NT2/D1 (cell line): Measurements from ENCODE around the gene ZNHIT1.
A peak's percentile ranks its signal among the peaks of the same experiment; 100 is the strongest.

Experiments
- DNase-seq: peaks from one replicate; pipeline ENCODE4 v3.0.0-alpha.2; 2011; ENCODE audit warnings: low read depth, low spot score
- H3K27me3 ChIP-seq: 2 replicates; pipeline ENCODE4 v1.6.0; 2011; ENCODE audit warnings: mild to moderate bottlenecking; ENCODE audit not compliant: insufficient read length, insufficient read depth
- H3K36me3 ChIP-seq: 2 replicates; pipeline ENCODE4 v1.6.1; 2011; ENCODE audit warnings: mild to moderate bottlenecking, low read length, mixed read lengths; ENCODE audit not compliant: insufficient read depth, insufficient read length
- H3K4me1 ChIP-seq: 2 replicates; pipeline ENCODE4 v1.5.1; 2011; ENCODE audit not compliant: insufficient read depth, insufficient read length
- H3K4me3 ChIP-seq: 2 replicates; pipeline ENCODE4 v1.5.1; 2011; ENCODE audit warnings: low read depth; ENCODE audit not compliant: insufficient read length
- H3K9ac ChIP-seq: 2 replicates; pipeline ENCODE4 v1.6.0; 2011; ENCODE audit warnings: low read depth; ENCODE audit not compliant: insufficient read length
- H3K9me3 ChIP-seq: 2 replicates; pipeline ENCODE4 v1.5.1; 2011; ENCODE audit warnings: mild to moderate bottlenecking, low read length; ENCODE audit not compliant: insufficient read depth
- SUZ12 ChIP-seq: IDR thresholded peaks from 2 replicates; pipeline ENCODE4 v1.6.1; 2011; ENCODE audit not compliant: insufficient read length, insufficient read depth; ENCODE audit errors: extremely low read depth
- YY1 ChIP-seq: IDR thresholded peaks from 2 replicates; pipeline ENCODE4 v1.6.1; 2011; ENCODE audit not compliant: insufficient read length, insufficient read depth
- ZNF274 ChIP-seq: IDR thresholded peaks from 2 replicates; pipeline ENCODE4 v1.6.1; 2011; ENCODE audit warnings: mild to moderate bottlenecking, low read depth, low read length

ZNHIT1 gene

DNA sequence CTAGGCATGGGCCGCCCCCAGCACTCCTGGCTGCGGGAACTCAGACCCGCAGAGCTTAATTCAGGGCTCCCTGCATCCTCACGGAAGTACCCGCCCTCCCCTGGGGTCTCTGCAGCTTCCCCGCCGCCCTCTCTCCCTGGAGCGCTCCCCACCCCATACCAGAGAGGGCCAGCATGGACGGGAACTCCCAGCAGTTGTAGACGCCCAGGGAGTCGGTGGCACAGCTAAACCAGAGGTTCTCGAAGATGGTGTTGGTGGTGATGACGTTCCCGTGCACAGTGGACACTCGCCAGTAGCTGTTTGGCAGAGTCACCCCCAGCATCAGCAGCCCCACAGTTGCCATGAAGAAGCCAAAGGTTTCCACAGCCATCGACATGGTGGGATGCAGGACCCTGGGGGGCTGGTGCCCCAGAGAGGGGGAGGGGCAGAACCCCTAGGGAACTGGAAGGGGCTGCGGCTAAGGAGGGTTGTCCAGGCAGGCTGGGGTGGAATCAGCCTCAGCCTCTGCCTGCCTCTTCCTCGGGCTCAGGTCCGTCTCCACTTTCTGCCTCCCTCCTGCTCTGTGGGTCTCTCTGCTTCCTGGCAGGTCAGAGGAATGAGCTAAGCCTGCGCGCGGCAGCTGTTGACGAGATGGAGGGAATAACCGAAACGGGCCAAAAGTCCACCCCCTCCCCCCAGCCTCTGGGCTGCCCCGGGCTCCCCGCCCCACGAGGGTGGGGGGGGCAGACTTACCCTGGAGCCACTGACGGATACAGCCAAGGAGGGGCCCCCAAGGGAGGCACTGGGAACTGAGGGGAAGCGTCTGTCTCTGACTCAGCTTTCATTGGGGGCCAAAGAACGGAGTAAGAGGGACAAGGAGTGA is 19.5 kb downstream of the ZNHIT1 start, which contains the start of gene CLDN15:
Gene CLDN15, minus strand, starts transcription at position 597 of the 862 bp plus-strand sequence. Its CDS starts 221 bp downstream, at position 376.
- H3K4me1 ChIP-seq = peaks cover 10% of the 10 kb centered on the region
- no peaks in the 10 kb centered on the region for H3K27me3 ChIP-seq
- DNase-seq = no peak
- H3K9me3 ChIP-seq = no peaks in the 10 kb centered on the region
- peak within 1 kb of the TSS; percentile 18 for H3K9ac ChIP-seq
- TF ChIP-seq SUZ12 (no peak), ZNF274 (no peak), YY1 (no peak)
- H3K36me3 ChIP-seq = peaks cover 34% of the 10 kb centered on the region
- H3K4me3 ChIP-seq = no peak within 1 kb of the TSS

DNA sequence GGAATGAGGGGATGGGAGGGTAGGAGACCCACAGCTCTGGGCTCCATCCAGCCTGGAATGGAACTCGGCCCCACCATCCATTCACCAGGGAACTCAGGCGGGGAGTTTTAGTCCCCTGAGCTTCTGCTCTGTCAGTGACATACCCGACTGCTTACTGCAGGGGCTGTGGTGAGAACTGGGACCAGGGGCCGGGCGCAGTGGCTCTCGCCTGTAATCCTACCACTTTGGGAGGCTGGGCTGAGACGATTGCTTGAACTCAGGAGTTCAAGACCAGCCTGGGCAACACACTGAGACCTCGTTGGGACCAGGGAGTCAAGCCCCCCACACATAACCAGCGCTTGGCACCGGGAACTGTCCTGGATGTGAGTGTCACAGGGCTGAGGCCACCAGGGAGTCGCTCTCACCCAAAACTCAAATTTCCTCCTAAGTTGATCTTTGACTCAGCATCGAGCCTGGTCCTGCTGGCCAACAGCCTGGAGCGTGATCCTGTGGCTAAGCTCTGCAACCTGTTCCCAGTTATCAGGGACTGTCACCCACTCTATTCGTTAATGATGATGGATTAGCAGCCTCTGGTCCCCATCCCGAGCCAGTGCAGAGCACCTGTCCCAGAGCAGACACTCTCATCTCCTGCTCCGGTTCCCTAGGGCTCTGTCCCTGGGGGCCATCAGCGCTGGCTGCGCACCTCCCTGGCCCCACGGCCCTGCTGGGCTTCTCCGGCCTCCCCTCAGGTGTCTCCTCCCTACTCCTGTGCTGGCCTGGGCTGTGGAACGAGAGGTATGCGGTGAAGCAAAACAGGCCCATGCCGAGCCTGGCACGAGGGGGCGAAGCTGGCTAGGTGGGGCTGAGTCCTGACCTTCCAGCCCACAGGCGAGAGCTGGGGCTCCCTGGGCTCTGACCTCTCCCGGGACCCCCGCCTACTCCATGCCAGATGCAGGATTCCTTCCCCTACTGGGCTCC is 20.5 kb downstream of the ZNHIT1 start:
- Histone ChIP-seq H3K9ac (peak overlapping the region; percentile 56), H3K4me1 (peaks cover 10% of the 10 kb centered on the region), H3K36me3 (peaks cover 41% of the 10 kb centered on the region), H3K9me3 (no peaks in the 10 kb centered on the region), H3K4me3 (no peak overlapping the region), H3K27me3 (no peaks in the 10 kb centered on the region)
- no peak for DNase-seq
- TF ChIP-seq ZNF274 (no peak), SUZ12 (no peak), YY1 (no peak)

DNA sequence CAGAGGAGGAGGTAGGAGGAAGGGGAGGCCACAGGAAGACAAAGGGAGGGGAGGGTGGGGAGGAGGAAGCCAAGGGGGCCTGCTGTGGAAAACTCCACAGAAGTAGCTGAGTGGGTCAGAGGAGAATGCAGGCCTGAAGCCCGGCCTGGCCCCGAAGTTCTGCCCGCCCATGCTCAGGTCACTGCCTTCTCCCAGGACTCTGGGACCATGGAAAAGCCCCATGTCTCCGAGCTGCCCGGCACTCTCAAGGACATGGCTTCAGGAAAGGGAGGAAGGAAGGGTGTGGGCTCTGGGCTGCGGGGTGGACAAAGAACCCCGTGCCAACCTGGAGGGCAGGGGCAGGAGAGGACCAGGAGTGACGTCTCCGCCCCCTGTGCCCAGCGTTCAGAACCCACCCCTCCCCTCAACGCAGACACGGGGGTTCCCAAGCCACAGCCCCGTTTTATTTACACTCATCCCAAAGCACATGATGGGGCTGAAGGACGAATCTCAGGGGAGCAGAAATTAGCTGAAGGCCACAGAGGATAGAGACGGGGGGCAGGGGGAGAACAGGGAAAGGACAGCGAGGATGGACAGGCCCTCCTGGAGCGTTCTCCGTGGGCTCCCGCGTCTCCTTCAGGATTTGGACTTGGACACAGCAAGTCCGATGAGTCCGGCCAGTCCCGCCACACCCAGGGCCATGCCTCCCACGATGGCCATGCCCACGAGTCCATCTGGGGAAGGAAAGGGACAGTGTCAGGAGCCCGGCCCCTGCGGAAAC is 21.4 kb downstream of the ZNHIT1 start:
- TF ChIP-seq SUZ12 (no peak), YY1 (no peak), ZNF274 (no peak)
- no peak for DNase-seq
- H3K27me3 ChIP-seq = no peaks in the 10 kb centered on the region
- peak overlapping the region; percentile 56 for H3K9ac ChIP-seq
- no peak overlapping the region for H3K4me3 ChIP-seq
- no peaks in the 10 kb centered on the region for H3K9me3 ChIP-seq
- peaks cover 45% of the 10 kb centered on the region for H3K36me3 ChIP-seq
- peaks cover 10% of the 10 kb centered on the region for H3K4me1 ChIP-seq

DNA sequence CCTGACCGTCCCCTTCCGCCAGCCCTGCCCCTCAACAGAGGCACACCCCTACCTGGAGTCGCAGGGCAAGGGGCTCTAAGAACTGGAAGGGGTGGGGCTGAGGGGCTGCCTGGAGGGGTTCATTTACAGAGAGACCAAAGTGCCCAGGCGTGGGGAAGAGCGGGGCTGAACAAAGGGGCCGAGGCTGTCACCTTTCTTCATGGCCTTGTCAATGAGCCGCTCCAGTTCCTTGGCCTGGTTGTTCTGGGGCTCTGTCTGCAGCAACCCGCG is 21.9 kb downstream of the ZNHIT1 start:
- Histone ChIP-seq H3K9ac (peak overlapping the region; percentile 56), H3K9me3 (no peaks in the 10 kb centered on the region), H3K36me3 (peaks cover 44% of the 10 kb centered on the region), H3K4me3 (no peak overlapping the region), H3K4me1 (peaks cover 10% of the 10 kb centered on the region), H3K27me3 (no peaks in the 10 kb centered on the region)
- TF ChIP-seq SUZ12 (no peak), ZNF274 (no peak), YY1 (no peak)
- no peak for DNase-seq

DNA sequence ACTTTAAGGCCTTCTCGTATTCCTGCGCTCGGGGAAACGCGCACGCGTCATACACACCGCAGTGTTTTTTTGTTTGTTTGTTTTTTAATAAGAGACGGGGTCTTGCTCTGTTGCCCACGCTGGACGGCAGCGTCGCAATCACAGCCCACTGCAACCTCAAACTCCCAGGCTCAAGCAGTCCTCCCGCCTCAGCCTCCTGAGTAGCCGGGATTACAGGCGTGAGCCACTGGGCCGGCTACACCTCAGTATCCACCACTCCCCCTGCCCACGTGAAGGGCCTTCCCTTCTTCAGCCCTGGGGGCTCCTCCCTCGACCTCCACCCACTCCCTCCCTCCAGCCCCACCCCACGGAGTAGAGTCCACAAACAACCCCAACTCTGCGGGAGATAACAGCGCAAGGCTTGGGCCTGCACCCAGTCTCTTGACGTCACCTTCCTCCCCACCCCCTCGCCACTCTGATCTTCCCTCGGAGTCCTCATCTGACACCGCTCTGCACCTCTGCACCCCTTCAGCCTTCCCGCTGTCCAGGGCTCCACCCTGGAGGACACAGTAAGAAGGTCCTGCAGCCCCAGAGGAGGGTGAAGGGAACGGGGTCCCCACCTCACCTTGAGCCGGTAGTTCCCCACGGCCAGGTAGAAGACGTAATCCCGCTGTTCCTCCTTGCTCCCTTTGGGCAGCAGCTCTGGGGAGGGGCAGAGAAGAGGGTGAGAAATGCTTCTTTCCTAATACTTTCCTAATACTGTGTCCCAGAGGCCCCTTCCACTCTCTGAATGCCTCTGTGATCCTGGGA is 22.5 kb downstream of the ZNHIT1 start:
- Histone ChIP-seq H3K36me3 (peaks cover 42% of the 10 kb centered on the region), H3K27me3 (no peaks in the 10 kb centered on the region), H3K9me3 (no peaks in the 10 kb centered on the region), H3K4me1 (peaks cover 10% of the 10 kb centered on the region), H3K9ac (peak overlapping the region; percentile 42), H3K4me3 (no peak overlapping the region)
- no peak for DNase-seq
- TF ChIP-seq YY1 (no peak), ZNF274 (no peak), SUZ12 (no peak)

DNA sequence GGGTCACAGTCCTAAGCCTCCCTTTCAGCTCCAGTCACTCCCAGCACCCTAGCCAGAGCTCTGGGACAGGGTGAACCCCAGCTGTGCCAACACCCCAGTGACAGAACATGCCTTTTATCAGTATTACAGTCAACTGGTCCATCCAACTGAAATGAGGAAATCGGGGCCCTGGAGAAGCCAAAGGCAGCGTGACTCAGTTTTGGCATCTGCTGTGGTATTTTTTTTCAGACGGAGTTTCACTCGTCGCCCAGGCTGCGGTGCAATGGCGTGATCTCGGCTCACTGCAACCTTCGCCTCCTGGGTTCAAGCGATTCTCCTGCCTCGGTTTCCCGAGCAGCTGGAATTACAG is 23.0 kb downstream of the ZNHIT1 start:
- peaks cover 13% of the 10 kb centered on the region for H3K4me1 ChIP-seq
- no peaks in the 10 kb centered on the region for H3K9me3 ChIP-seq
- no peaks in the 10 kb centered on the region for H3K27me3 ChIP-seq
- DNase-seq = no peak
- TF ChIP-seq YY1 = no peak
- TF ChIP-seq ZNF274 = no peak
- TF ChIP-seq SUZ12 = no peak
- H3K36me3 ChIP-seq = peaks cover 43% of the 10 kb centered on the region
- H3K9ac ChIP-seq = no peak overlapping the region
- no peak overlapping the region for H3K4me3 ChIP-seq
